HEK293 (cell line): ENCODE data around the gene BZW2.

Experiments
- KLF16 ChIP-seq: fragments of 450-650 bp; formaldehyde crosslinking; IDR thresholded peaks from 2 replicates; pipeline ENCODE4 v1.5.1; 2017; ENCODE audit warnings: missing biosample characterization, missing genetic modification characterization
- REST ChIP-seq: fragments of 450-650 bp; formaldehyde crosslinking; IDR thresholded peaks from 2 replicates; pipeline ENCODE4 v1.5.1; 2016; ENCODE audit warnings: missing biosample characterization, missing genetic modification characterization
- SALL2 ChIP-seq: fragments of 450-650 bp; formaldehyde crosslinking; IDR thresholded peaks from 2 replicates; pipeline ENCODE4 v1.5.0; 2017; ENCODE audit warnings: missing biosample characterization, mild to moderate bottlenecking, missing genetic modification characterization, borderline replicate concordance
- TCF7L2 ChIP-seq: IDR thresholded peaks from 2 replicates; pipeline ENCODE4 v1.6.1; 2011; ENCODE audit warnings: low read depth, mild to moderate bottlenecking, inconsistent platforms, low read length, moderate library complexity, borderline replicate concordance
- ZBTB44 ChIP-seq: fragments of 450-650 bp; IDR thresholded peaks from 2 replicates; pipeline ENCODE4 v1.5.1; 2018; ENCODE audit warnings: missing biosample characterization, mild to moderate bottlenecking, missing genetic modification characterization
- ZNF121 ChIP-seq: fragments of 450-650 bp; formaldehyde crosslinking; IDR thresholded peaks from 2 replicates; pipeline ENCODE4 v1.5.1; 2016; ENCODE audit warnings: missing biosample characterization, missing genetic modification characterization
- ZNF211 ChIP-seq: fragments of 450-650 bp; formaldehyde crosslinking; IDR thresholded peaks from 2 replicates; pipeline ENCODE4 v1.5.1; 2016; ENCODE audit warnings: low read depth, missing biosample characterization, missing genetic modification characterization
- ZNF324 ChIP-seq: fragments of 450-650 bp; formaldehyde crosslinking; IDR thresholded peaks from 2 replicates; pipeline ENCODE4 v1.5.1; 2016; ENCODE audit warnings: missing biosample characterization, missing genetic modification characterization
- ZNF398 ChIP-seq: fragments of 450-650 bp; formaldehyde crosslinking; IDR thresholded peaks from 2 replicates; pipeline ENCODE4 v1.5.1; 2017; ENCODE audit warnings: missing biosample characterization, missing genetic modification characterization
- ZSCAN5A ChIP-seq: fragments of 450-650 bp; formaldehyde crosslinking; IDR thresholded peaks from 2 replicates; pipeline ENCODE4 v1.5.1; 2016; ENCODE audit warnings: missing biosample characterization, missing genetic modification characterization

GRCh38 chr7:16646472-16647072 lies 591 bp downstream of the BZW2 start:
- TF ChIP-seq ZNF211 (no peak), ZBTB44 (tag by site-specific recombination) (no peak), KLF16 (tag by site-specific recombination) (no peak), ZNF121 (no peak), TCF7L2 (no peak), ZNF398 (tag by site-specific recombination) (no peak), SALL2 (tag by site-specific recombination) (no peak), ZNF324 (no peak), ZSCAN5A (no peak), REST (tag by site-specific recombination) (no peak)
